ENCODE results near the gene UCN2. TPM values are rescaled to one million over a fixed set of nuclear protein-coding genes. Genes with fewer than 3 reads are reported as not detected.
A peak's percentile ranks its signal among the peaks of the same experiment; 100 is the strongest.

The UCN2 gene
- total and polyA plus RNA-seq, 9 of the 15 experiments (the other 6 are each of a cell fraction or from before 2014, with no cell fraction given), result 0.08 to 0.11 TPM; not detected in 7

DNA sequence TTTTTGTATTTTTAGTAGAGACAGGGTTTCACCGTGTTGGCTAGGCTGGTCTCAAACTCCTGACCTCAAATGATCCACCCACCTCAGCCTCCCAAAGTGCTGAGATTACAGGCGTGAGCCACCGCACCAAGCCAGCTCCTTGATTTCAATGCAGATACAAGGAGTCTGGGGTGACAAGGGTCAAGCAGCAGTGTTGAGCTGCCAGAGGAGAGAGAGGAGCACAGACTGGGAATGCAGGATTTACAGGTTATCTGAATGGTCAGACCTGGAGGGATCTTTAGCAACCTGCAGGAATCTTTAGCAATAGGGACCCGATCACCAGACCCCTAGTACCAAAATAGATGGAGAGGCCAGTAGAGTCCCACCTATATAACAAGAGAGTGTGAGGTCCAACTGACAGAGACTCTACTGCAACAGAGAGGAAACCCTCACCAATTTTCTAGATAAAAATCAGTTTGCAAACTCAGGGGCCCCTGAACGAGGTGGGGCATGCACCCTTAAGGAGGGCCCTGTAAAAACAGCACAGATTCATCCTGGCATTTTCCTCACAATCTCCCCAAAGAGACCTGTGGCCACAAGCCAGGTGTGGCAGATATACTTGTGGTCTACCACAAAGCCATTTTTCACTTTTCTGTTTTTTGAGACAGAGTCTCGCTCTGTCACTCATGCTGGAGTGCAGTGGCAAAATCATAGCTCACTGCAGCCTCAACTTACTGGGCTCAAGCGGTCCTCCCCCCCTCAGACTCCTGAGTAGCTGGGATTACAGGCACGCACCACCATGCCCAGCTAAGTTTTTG, 49.0 kb downstream of the UCN2 start:
- BruUV-seq (replicated peaks), result no TSS peak
- ChIA-PET POLR2A (interaction anchor here (1.1 kb wide), 1 partner anchor 35 kb away, joined by 4 read pairs; no protein-coding TSS in a partner anchor), CTCF (ENCODE audit: low intra/inter-chr PET ratio) (no interaction called here)
- 19% methylated on average over 8 of the region's 8 CpGs for WGBS (ENCODE audit: insufficient coverage, low coverage, missing lambda C conversion rate)
- no peaks in the 10 kb centered on the region for H4K20me1 ChIP-seq (replicated peaks; ENCODE audit: control insufficient read depth, insufficient read depth, low read length)
- no peak overlapping the region for H3K9ac ChIP-seq (ENCODE audit: insufficient read depth in 1 of 2, low read depth in 2 of 2, low read length in 2 of 2)
- no peak overlapping the region for H3K27ac ChIP-seq (ENCODE audit: extremely low read depth, low read depth, low read length)
- ATAC-seq (no peak), FAIRE-seq (no peak), DNase-seq (ENCODE audit: extremely low read depth in 1 of 4, low spot score in 3 of 4) (no peak)
- H3K9me1 ChIP-seq (ENCODE audit: control insufficient read depth, insufficient read depth, low read length), result no peaks in the 10 kb centered on the region
- H3K4me2 ChIP-seq (ENCODE audit: insufficient read depth, low read length), result no peak overlapping the region
- no peak overlapping the region for H2AFZ ChIP-seq (ENCODE audit: low read depth, low read length)
- in situ Hi-C loops (cut with MboI) (no loop called here), intact Hi-C loops (cut with micrococcal nuclease) (no loop called here)
- H3K9me3 ChIP-seq (replicated peaks; ENCODE audit: control insufficient read depth, insufficient read depth, low read depth, low read length), result no peaks in the 10 kb centered on the region
- peaks cover 5% of the 10 kb centered on the region; the same call in 2 of the 3 replicates for H3K36me3 ChIP-seq (ENCODE audit: control insufficient read depth, insufficient read depth, low read length)
- TF ChIP-seq KDM1A (IDR thresholded peaks at IDR 0.05) (0 out of 4 replicates have a peak, but pooled peaks of 1 of the 2 experiments have one; percentile 12), MEIS2 (IDR thresholded peaks at IDR 0.05; ENCODE audit: partially characterized antibody) (peak; percentile 18), ZHX1 (conservative IDR thresholded peaks at IDR 0.05; ENCODE audit: low read length) (no peak), U2AF1 (optimal IDR thresholded peaks at IDR 0.05; ENCODE audit: low read depth, low read length) (no peak)
- TF ChIP-seq, protein P1, sequence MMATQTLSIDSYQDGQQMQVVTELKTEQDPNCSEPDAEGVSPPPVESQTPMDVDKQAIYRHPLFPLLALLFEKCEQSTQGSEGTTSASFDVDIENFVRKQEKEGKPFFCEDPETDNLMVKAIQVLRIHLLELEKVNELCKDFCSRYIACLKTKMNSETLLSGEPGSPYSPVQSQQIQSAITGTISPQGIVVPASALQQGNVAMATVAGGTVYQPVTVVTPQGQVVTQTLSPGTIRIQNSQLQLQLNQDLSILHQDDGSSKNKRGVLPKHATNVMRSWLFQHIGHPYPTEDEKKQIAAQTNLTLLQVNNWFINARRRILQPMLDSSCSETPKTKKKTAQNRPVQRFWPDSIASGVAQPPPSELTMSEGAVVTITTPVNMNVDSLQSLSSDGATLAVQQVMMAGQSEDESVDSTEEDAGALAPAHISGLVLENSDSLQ (IDR thresholded peaks at IDR 0.05), result peak; percentile 53; the same call in 1 of the 2 replicates
- H3K4me3 ChIP-seq, result no peak overlapping the region
- no peaks in the 10 kb centered on the region for H3K79me2 ChIP-seq (ENCODE audit: control insufficient read depth, insufficient read depth, low read length)
- H3K4me1 ChIP-seq (replicated peaks in 1 of 2; ENCODE audit: control insufficient read depth in 2 of 2, insufficient read depth in 2 of 2, low read length in 2 of 2), result peaks cover 0 to 3% of the 10 kb centered on the region in 2 experiments; a peak in 1 of 5 replicates
- no peaks in the 10 kb centered on the region for H3K27me3 ChIP-seq (ENCODE audit: control insufficient read depth in 2 of 2, insufficient read depth in 2 of 2, low read length in 2 of 2)

MicroRNAs within 50 kb of the gene (microRNA counts, 767-probe panel; counts per million panel counts)
- microRNA hsa-miR-711, result not detected

Small RNA genes within 50 kb of the gene (microRNA-seq; reads per million reads assigned to microRNA genes)
- not detected for gene MIR6823 (ENCODE audit: borderline microRNAs expressed)
- not detected for gene MIR711 (ENCODE audit: borderline microRNAs expressed)

Small RNA genes within 50 kb of the gene (small RNA-seq; reads per million reads assigned to genes)
- not detected for gene MIR6823

Other genes with a start within 250 kb of the UCN2 start
Only the 7 nearest of the 15 such genes appear.
- 58.8 and 85.0 TPM in 2 replicates for gene SHISA5, start 59.6 kb downstream of the UCN2 start, total RNA-seq (2014; rRNA removed)
- 29.4 and 33.9 TPM in 2 replicates for gene SHISA5, start 59.6 kb downstream of the UCN2 start, total RNA-seq (2014; rRNA removed; fragmentation: Illumina TruSeq; extraction: Trizol)
- gene SHISA5, start 59.6 kb downstream of the UCN2 start, total RNA-seq (2015; rRNA removed; fragmentation: Illumina TruSeq; extraction: Trizol), result 49.8 and 50.3 TPM in 2 replicates
- gene SHISA5, start 59.6 kb downstream of the UCN2 start, total RNA-seq (2021), result 85.8 and 88.2 TPM in 2 replicates
- gene SHISA5, start 59.6 kb downstream of the UCN2 start, polyA plus RNA-seq (2011; rRNA removed), result 56.1 and 69.6 TPM in 2 replicates
- 62.2 and 92.3 TPM in 2 replicates for gene SHISA5, start 59.6 kb downstream of the UCN2 start, polyA plus RNA-seq (2014; fragmentation: Illumina TruSeq; extraction: Trizol)
- gene SHISA5, start 59.6 kb downstream of the UCN2 start, polyA plus RNA-seq (2014; fragmentation: Nextera tagmentation; extraction: Ambion mirVana), result 10 to 100 TPM in 1 of 2 experiments, 1 to 10 TPM in 1; 8.4 to 11.4 TPM
- gene SHISA5, start 59.6 kb downstream of the UCN2 start, polyA plus RNA-seq (2014; rRNA removed), result 56.5 and 68.2 TPM in 2 replicates
- gene PFKFB4, start 7.0 kb downstream of the UCN2 start, total RNA-seq (2014; rRNA removed), result 15.3 and 16.6 TPM in 2 replicates
- 9.6 and 11.3 TPM in 2 replicates for gene PFKFB4, start 7.0 kb downstream of the UCN2 start, total RNA-seq (2014; rRNA removed; fragmentation: Illumina TruSeq; extraction: Trizol)
- gene PFKFB4, start 7.0 kb downstream of the UCN2 start, total RNA-seq (2015; rRNA removed; fragmentation: Illumina TruSeq; extraction: Trizol), result 12.9 and 14.7 TPM in 2 replicates
- 13.5 and 15.8 TPM in 2 replicates for gene PFKFB4, start 7.0 kb downstream of the UCN2 start, total RNA-seq (2021)
- gene PFKFB4, start 7.0 kb downstream of the UCN2 start, polyA plus RNA-seq (2011; rRNA removed), result 56.3 and 71.4 TPM in 2 replicates
- gene PFKFB4, start 7.0 kb downstream of the UCN2 start, polyA plus RNA-seq (2014; fragmentation: Illumina TruSeq; extraction: Trizol), result 13.8 and 14.5 TPM in 2 replicates
- 1 to 10 TPM in 1 of 2 experiments, under 1 TPM in 1; 0.92 to 1.6 TPM for gene PFKFB4, start 7.0 kb downstream of the UCN2 start, polyA plus RNA-seq (2014; fragmentation: Nextera tagmentation; extraction: Ambion mirVana)
- 13.2 and 14.0 TPM in 2 replicates for gene PFKFB4, start 7.0 kb downstream of the UCN2 start, polyA plus RNA-seq (2014; rRNA removed)
- 0.09 and 0.61 TPM in 2 replicates for gene COL7A1, start 31.5 kb upstream of the UCN2 start, total RNA-seq (2014; rRNA removed)
- 0.03 TPM in 1 of 2 replicates, not detected in the other for gene COL7A1, start 31.5 kb upstream of the UCN2 start, total RNA-seq (2014; rRNA removed; fragmentation: Illumina TruSeq; extraction: Trizol)
- gene COL7A1, start 31.5 kb upstream of the UCN2 start, total RNA-seq (2015; rRNA removed; fragmentation: Illumina TruSeq; extraction: Trizol), result 0.14 and 0.38 TPM in 2 replicates
- gene COL7A1, start 31.5 kb upstream of the UCN2 start, total RNA-seq (2021), result 0.31 and 0.49 TPM in 2 replicates
- gene COL7A1, start 31.5 kb upstream of the UCN2 start, polyA plus RNA-seq (2011; rRNA removed), result 0.39 and 0.83 TPM in 2 replicates
- 0.17 and 0.43 TPM in 2 replicates for gene COL7A1, start 31.5 kb upstream of the UCN2 start, polyA plus RNA-seq (2014; fragmentation: Illumina TruSeq; extraction: Trizol)
- gene COL7A1, start 31.5 kb upstream of the UCN2 start, polyA plus RNA-seq (2014; fragmentation: Nextera tagmentation; extraction: Ambion mirVana), result not detected
- gene COL7A1, start 31.5 kb upstream of the UCN2 start, polyA plus RNA-seq (2014; rRNA removed), result 0.28 and 0.66 TPM in 2 replicates
- 237 and 300 TPM in 2 replicates for gene UQCRC1, start 45.9 kb upstream of the UCN2 start, total RNA-seq (2014; rRNA removed)
- gene UQCRC1, start 45.9 kb upstream of the UCN2 start, total RNA-seq (2014; rRNA removed; fragmentation: Illumina TruSeq; extraction: Trizol), result 167 and 219 TPM in 2 replicates
- 249 and 268 TPM in 2 replicates for gene UQCRC1, start 45.9 kb upstream of the UCN2 start, total RNA-seq (2015; rRNA removed; fragmentation: Illumina TruSeq; extraction: Trizol)
- 288 and 299 TPM in 2 replicates for gene UQCRC1, start 45.9 kb upstream of the UCN2 start, total RNA-seq (2021)
- gene UQCRC1, start 45.9 kb upstream of the UCN2 start, polyA plus RNA-seq (2011; rRNA removed), result 424 and 448 TPM in 2 replicates
- 253 and 318 TPM in 2 replicates for gene UQCRC1, start 45.9 kb upstream of the UCN2 start, polyA plus RNA-seq (2014; fragmentation: Illumina TruSeq; extraction: Trizol)
- gene UQCRC1, start 45.9 kb upstream of the UCN2 start, polyA plus RNA-seq (2014; fragmentation: Nextera tagmentation; extraction: Ambion mirVana), result 100 to 1,000 TPM; 125 to 181 TPM
- gene UQCRC1, start 45.9 kb upstream of the UCN2 start, polyA plus RNA-seq (2014; rRNA removed), result 274 and 293 TPM in 2 replicates
- not detected in 2 replicates for gene TMEM89, start 58.0 kb upstream of the UCN2 start, total RNA-seq (2014; rRNA removed)
- not detected in 2 replicates for gene TMEM89, start 58.0 kb upstream of the UCN2 start, total RNA-seq (2014; rRNA removed; fragmentation: Illumina TruSeq; extraction: Trizol)
- gene TMEM89, start 58.0 kb upstream of the UCN2 start, total RNA-seq (2015; rRNA removed; fragmentation: Illumina TruSeq; extraction: Trizol), result not detected in 2 replicates
- gene TMEM89, start 58.0 kb upstream of the UCN2 start, total RNA-seq (2021), result not detected in 2 replicates
- not detected in 2 replicates for gene TMEM89, start 58.0 kb upstream of the UCN2 start, polyA plus RNA-seq (2011; rRNA removed)
- not detected in 2 replicates for gene TMEM89, start 58.0 kb upstream of the UCN2 start, polyA plus RNA-seq (2014; fragmentation: Illumina TruSeq; extraction: Trizol)
- not detected for gene TMEM89, start 58.0 kb upstream of the UCN2 start, polyA plus RNA-seq (2014; fragmentation: Nextera tagmentation; extraction: Ambion mirVana)
- gene TMEM89, start 58.0 kb upstream of the UCN2 start, polyA plus RNA-seq (2014; rRNA removed), result not detected in 2 replicates
- 14.8 and 22.2 TPM in 2 replicates for gene SLC26A6, start 71.7 kb upstream of the UCN2 start, total RNA-seq (2014; rRNA removed)
- 7.1 and 10.5 TPM in 2 replicates for gene SLC26A6, start 71.7 kb upstream of the UCN2 start, total RNA-seq (2014; rRNA removed; fragmentation: Illumina TruSeq; extraction: Trizol)
- gene SLC26A6, start 71.7 kb upstream of the UCN2 start, total RNA-seq (2015; rRNA removed; fragmentation: Illumina TruSeq; extraction: Trizol), result 11.9 and 12.4 TPM in 2 replicates
- 26.5 and 27.2 TPM in 2 replicates for gene SLC26A6, start 71.7 kb upstream of the UCN2 start, total RNA-seq (2021)
- gene SLC26A6, start 71.7 kb upstream of the UCN2 start, polyA plus RNA-seq (2011; rRNA removed), result 20.4 and 42.8 TPM in 2 replicates
- gene SLC26A6, start 71.7 kb upstream of the UCN2 start, polyA plus RNA-seq (2014; fragmentation: Illumina TruSeq; extraction: Trizol), result 19.7 and 21.0 TPM in 2 replicates
- gene SLC26A6, start 71.7 kb upstream of the UCN2 start, polyA plus RNA-seq (2014; fragmentation: Nextera tagmentation; extraction: Ambion mirVana), result 1 to 10 TPM; 2.1 to 4.5 TPM
- gene SLC26A6, start 71.7 kb upstream of the UCN2 start, polyA plus RNA-seq (2014; rRNA removed), result 24.8 and 26.6 TPM in 2 replicates
- 0.64 and 0.98 TPM in 2 replicates for gene CELSR3, start 99.1 kb upstream of the UCN2 start, total RNA-seq (2014; rRNA removed)
- gene CELSR3, start 99.1 kb upstream of the UCN2 start, total RNA-seq (2014; rRNA removed; fragmentation: Illumina TruSeq; extraction: Trizol), result 0.47 and 0.48 TPM in 2 replicates
- gene CELSR3, start 99.1 kb upstream of the UCN2 start, total RNA-seq (2015; rRNA removed; fragmentation: Illumina TruSeq; extraction: Trizol), result 0.76 and 0.79 TPM in 2 replicates
- gene CELSR3, start 99.1 kb upstream of the UCN2 start, total RNA-seq (2021), result 1.6 and 2.1 TPM in 2 replicates
- gene CELSR3, start 99.1 kb upstream of the UCN2 start, polyA plus RNA-seq (2011; rRNA removed), result 0.84 and 0.93 TPM in 2 replicates
- 1.1 and 1.5 TPM in 2 replicates for gene CELSR3, start 99.1 kb upstream of the UCN2 start, polyA plus RNA-seq (2014; fragmentation: Illumina TruSeq; extraction: Trizol)
- gene CELSR3, start 99.1 kb upstream of the UCN2 start, polyA plus RNA-seq (2014; fragmentation: Nextera tagmentation; extraction: Ambion mirVana), result under 1 TPM; 0.10 to 0.20 TPM
- 1.3 and 2.7 TPM in 2 replicates for gene CELSR3, start 99.1 kb upstream of the UCN2 start, polyA plus RNA-seq (2014; rRNA removed)

Measured in K562 (cell line).